Body of pancreas (tissue), 4 donors: ENCODE results near the gene UST. TPM values are rescaled to one million over a fixed set of nuclear protein-coding genes. Genes with fewer than 3 reads are reported as not detected.

ENCODE experiments used
- ATAC-seq: fragments of 150-250 bp; one replicate; pipeline ENCODE4 v1.9.1; 2016
- DNase-seq, 4 donors: peaks; one replicate each; pipeline ENCODE4 v3.0.0-alpha.2; 2019
- H3K27ac ChIP-seq, 4 donors: fragments of 200-600 bp; sonication (generic); 1 replicate in 3 of 4; 2 replicates in 1 of 4; pipeline versions ENCODE4 v1.5.1 to v1.6.1; 2016 to 2019; ENCODE audit warnings: mild to moderate bottlenecking in 1 of 4, mixed read lengths in 1 of 4, moderate library complexity in 1 of 4
- H3K27me3 ChIP-seq, 2 donors: fragments of 200-600 bp; sonication (generic); one replicate each; pipeline ENCODE4 v1.6.0; 2016; ENCODE audit warnings: mild to moderate bottlenecking in 1 of 2
- H3K36me3 ChIP-seq, 2 donors: fragments of 200-600 bp; sonication (generic); replicated peaks in 1 of 2; 2 replicates each; pipeline ENCODE4 v1.5.1; 2016; ENCODE audit warnings: low read depth in 2 of 2; ENCODE audit not compliant: insufficient read depth in 1 of 2
- H3K4me1 ChIP-seq: fragments of 200-600 bp; sonication (generic); one replicate; pipeline ENCODE4 v1.6.0; 2016
- H3K4me3 ChIP-seq, 2 donors: fragments of 200-600 bp; sonication (generic); 1 replicate in 1 of 2; 2 replicates in 1 of 2; pipeline ENCODE4 v1.5.1; 2016 to 2019
- H3K9me3 ChIP-seq, 3 donors: fragments of 200-600 bp; sonication (generic); 1 replicate in 2 of 3; 2 replicates in 1 of 3; pipeline ENCODE4 v1.5.1; 2016
- CTCF ChIP-seq, 7 experiments: fragments of 450-650 bp in 4 of 7; fragments of 200-600 bp in 3 of 7; sonication (generic) in 3 of 7; IDR thresholded peaks; one replicate each; pipeline ENCODE4 v1.5.1; 2016 to 2019; ENCODE audit warnings: antibody characterized with exemption in 7 of 7
- POLR2A ChIP-seq, 3 donors: fragments of 450-650 bp; IDR thresholded peaks; one replicate each; pipeline ENCODE4 v1.6.1; 2016; ENCODE audit warnings: antibody characterized with exemption in 3 of 3, mild to moderate bottlenecking in 2 of 3
- WGBS, 2 donors: methylation state at CpG; one replicate each; pipeline ENCODE4 v1.1.5; 2017; 5-methylcytosine and 5-hydroxymethylcytosine counted together
- intact Hi-C: fragments of 100-400 bp; cut with DNase I; formaldehyde crosslinking; loops from one replicate; pipeline ENCODE4 v1.15.1; 2023
- total RNA-seq, 2 donors: library from RNA; depleted of rRNA; stranded (reverse); fragments of >200 nt; gene quantifications; one replicate each; pipeline ENCODE4 v1.1.0, GENCODE V29; 2016

UST gene
- total RNA-seq, 2 donors from 2014 or later = 11.4 to 28.3 TPM

DNA sequence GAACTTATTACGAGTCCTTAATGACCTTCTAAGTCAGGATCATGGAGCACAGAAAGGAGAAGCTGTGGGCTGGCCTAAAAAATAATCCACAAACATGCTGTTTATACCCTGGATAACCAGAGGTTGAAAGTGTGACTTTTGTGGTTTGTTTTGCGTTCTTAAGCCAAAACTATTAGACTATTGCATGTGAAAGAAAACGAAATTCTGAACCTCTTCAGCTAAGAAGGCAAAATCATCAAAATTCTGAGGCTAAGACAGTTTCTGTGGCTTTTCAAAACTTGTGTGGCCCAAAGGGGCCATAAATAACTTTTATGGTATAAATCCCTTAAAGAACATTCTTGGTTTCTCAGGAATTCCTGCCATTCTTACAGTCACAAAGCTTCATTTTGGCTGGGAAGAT, 251.0 kb downstream of the UST start:
- intact Hi-C loops = no loop called here
- WGBS, 2 donors = 62 to 90% methylated on average over 3 of the region's 3 CpGs

DNA sequence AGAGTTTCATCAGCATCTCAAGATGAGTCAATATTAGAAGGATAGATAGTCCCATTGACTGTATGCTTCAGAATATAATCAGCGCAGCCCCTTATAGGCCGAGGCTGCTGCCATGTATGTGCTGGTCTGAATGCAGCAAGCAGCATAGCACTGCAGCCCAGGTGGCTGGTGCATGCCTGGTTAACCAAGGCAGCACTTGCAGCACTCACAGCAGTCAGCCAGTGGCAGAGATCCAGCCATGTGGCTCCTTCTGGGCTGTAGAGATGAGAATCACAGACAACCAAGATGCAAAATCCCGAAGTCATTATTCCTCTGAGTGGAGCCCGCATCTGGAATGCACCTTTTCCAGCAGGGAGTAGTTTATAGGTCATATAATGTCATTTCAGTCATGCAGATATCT, 251.9 kb downstream of the UST start:
- TF ChIP-seq POLR2A (IDR thresholded peaks at IDR 0.05) (no peak), CTCF (IDR thresholded peaks at IDR 0.05) (no peak)
- intact Hi-C loops = no loop called here
- Histone ChIP-seq H3K9me3 (no peaks in the 10 kb centered on the region), H3K4me1 (peaks cover 7% of the 10 kb centered on the region), H3K4me3 (no peak overlapping the region), H3K36me3 (no peaks in the 10 kb centered on the region), H3K27ac (no peak overlapping the region), H3K27me3 (no peaks in the 10 kb centered on the region)
- no peak for ATAC-seq
- no peak for DNase-seq
- 90 to 97% methylated on average over 4 of the region's 4 CpGs for WGBS, 2 donors

More for the DNA sequence above, 251.0 kb downstream of the UST start:
- no peak for DNase-seq
- Histone ChIP-seq H3K36me3 (no peaks in the 10 kb centered on the region), H3K4me1 (peaks cover 7% of the 10 kb centered on the region), H3K9me3 (no peaks in the 10 kb centered on the region), H3K27ac (no peak overlapping the region), H3K27me3 (no peaks in the 10 kb centered on the region), H3K4me3 (no peak overlapping the region)
- no peak for ATAC-seq
- TF ChIP-seq POLR2A (IDR thresholded peaks at IDR 0.05) (no peak), CTCF (IDR thresholded peaks at IDR 0.05) (no peak)

- Histone ChIP-seq H3K27ac (no peak overlapping the region), H3K36me3 (no peaks in the 10 kb centered on the region), H3K4me3 (no peak overlapping the region), H3K27me3 (no peaks in the 10 kb centered on the region), H3K4me1 (peaks cover 7% of the 10 kb centered on the region), H3K9me3 (no peaks in the 10 kb centered on the region)
- no peak for ATAC-seq
- no peak for DNase-seq
- TF ChIP-seq POLR2A (IDR thresholded peaks at IDR 0.05) (no peak), CTCF (IDR thresholded peaks at IDR 0.05) (no peak)
- WGBS, 2 donors = 52 to 57% methylated on average over 1 of the region's 1 CpG
- intact Hi-C loops = no loop called here
These were observed 252.7 kb downstream of the UST start for GRCh38 chr6:148999501-148999900.

GRCh38 chr6:148999929-149000468, 253.2 kb downstream of the UST start:
- Histone ChIP-seq H3K27me3 (no peaks in the 10 kb centered on the region), H3K4me1 (peaks cover 7% of the 10 kb centered on the region), H3K27ac (no peak overlapping the region), H3K9me3 (no peaks in the 10 kb centered on the region), H3K4me3 (no peak overlapping the region), H3K36me3 (no peaks in the 10 kb centered on the region)
- peak; percentile 66 for ATAC-seq
- no peak for TF ChIP-seq CTCF (IDR thresholded peaks at IDR 0.05)
- TF ChIP-seq POLR2A (IDR thresholded peaks at IDR 0.05) = no peak
- DNase-seq = peak; percentile 48 to 60 (median 56)
- 54 to 87% methylated on average over 3 of the region's 3 CpGs for WGBS, 2 donors
- intact Hi-C loops = no loop called here

DNA sequence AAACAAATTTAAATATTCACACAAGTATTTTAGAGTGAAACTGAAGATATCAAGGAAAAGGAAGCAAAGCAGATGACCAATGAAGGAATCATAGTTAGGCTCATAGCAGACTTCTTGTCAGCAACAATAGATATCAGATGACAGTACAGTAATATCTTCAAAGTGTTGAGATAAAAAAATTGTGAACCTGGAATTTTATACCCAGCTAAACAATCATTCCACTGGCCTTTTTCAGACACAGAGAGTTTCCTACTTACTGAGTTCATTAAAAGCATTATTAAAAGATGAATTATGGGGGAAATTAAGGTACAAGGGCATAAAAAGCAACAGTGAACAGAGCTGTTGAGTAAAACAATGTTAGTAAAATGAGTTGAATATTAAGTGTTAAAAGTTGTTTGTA, 254.6 kb downstream of the UST start:
- H3K27me3 ChIP-seq = no peaks in the 10 kb centered on the region
- intact Hi-C loops = no loop called here

More for the DNA sequence above, 254.6 kb downstream of the UST start:
- no peak for ATAC-seq
- no peak for DNase-seq
- Histone ChIP-seq H3K36me3 (no peaks in the 10 kb centered on the region), H3K4me1 (peaks cover 7% of the 10 kb centered on the region), H3K4me3 (no peak overlapping the region), H3K27ac (no peak overlapping the region), H3K9me3 (no peaks in the 10 kb centered on the region)
- no peak for TF ChIP-seq POLR2A (IDR thresholded peaks at IDR 0.05)
- TF ChIP-seq CTCF (IDR thresholded peaks at IDR 0.05) = no peak
